ENCODE data around the gene TMPRSS2.

TMPRSS2 gene

GRCh38 chr21:41548781-41549180 is 40.8 kb upstream of the TMPRSS2 start:
- no peaks in the 10 kb centered on the region for H3K4me1 ChIP-seq (ENCODE audit: insufficient read depth, low read length)
- H3K9ac ChIP-seq (ENCODE audit: low read depth, low read length): no peak overlapping the region
- ATAC-seq (ENCODE audit: insufficient read depth, low read depth): no peak
- H3K27me3 ChIP-seq (ENCODE audit: insufficient read depth, low read length, poor library complexity): peaks cover 10% of the 10 kb centered on the region
- H3K4me2 ChIP-seq (ENCODE audit: insufficient read depth, low read length): no peak overlapping the region
- H3K79me2 ChIP-seq (ENCODE audit: insufficient read depth, low read length): no peaks in the 10 kb centered on the region
- no peak for DNase-seq
- no peak overlapping the region for H3K27ac ChIP-seq (ENCODE audit: low read length)
- no peaks in the 10 kb centered on the region for H4K20me1 ChIP-seq (ENCODE audit: insufficient read depth, low read length)
- TF ChIP-seq EZH2 (IDR thresholded peaks at IDR 0.05; ENCODE audit: borderline replicate concordance, low read depth, low read length, severe bottlenecking) (no peak), CTCF (IDR thresholded peaks at IDR 0.05; ENCODE audit: borderline replicate concordance, extremely low read depth, low read length, poor library complexity, severe bottlenecking) (no peak)
- H3K4me3 ChIP-seq (ENCODE audit: low read depth in 1 of 2, low read length in 2 of 2): no peak overlapping the region
- H2AFZ ChIP-seq (ENCODE audit: low read depth, low read length): no peak overlapping the region
- H3K36me3 ChIP-seq (ENCODE audit: insufficient read depth, low read length): no peaks in the 10 kb centered on the region
- no peaks in the 10 kb centered on the region for H3K9me3 ChIP-seq (ENCODE audit: insufficient read depth, low read length, severe bottlenecking)

- Histone ChIP-seq H3K27ac (ENCODE audit: low read length) (no peak overlapping the region), H3K36me3 (ENCODE audit: insufficient read depth, low read length) (no peaks in the 10 kb centered on the region), H3K79me2 (ENCODE audit: insufficient read depth, low read length) (no peaks in the 10 kb centered on the region), H3K27me3 (ENCODE audit: insufficient read depth, low read length, poor library complexity) (peaks cover 10% of the 10 kb centered on the region), H2AFZ (ENCODE audit: low read depth, low read length) (no peak overlapping the region), H3K4me2 (ENCODE audit: insufficient read depth, low read length) (no peak overlapping the region), H3K9ac (ENCODE audit: low read depth, low read length) (no peak overlapping the region), H3K4me1 (ENCODE audit: insufficient read depth, low read length) (no peaks in the 10 kb centered on the region), H3K4me3 (ENCODE audit: low read depth in 1 of 2, low read length in 2 of 2) (no peak overlapping the region), H3K9me3 (ENCODE audit: insufficient read depth, low read length, severe bottlenecking) (no peaks in the 10 kb centered on the region), H4K20me1 (ENCODE audit: insufficient read depth, low read length) (no peaks in the 10 kb centered on the region)
- no peak for ATAC-seq (ENCODE audit: insufficient read depth, low read depth)
- DNase-seq: no peak
- TF ChIP-seq CTCF (IDR thresholded peaks at IDR 0.05; ENCODE audit: borderline replicate concordance, extremely low read depth, low read length, poor library complexity, severe bottlenecking) (no peak), EZH2 (IDR thresholded peaks at IDR 0.05; ENCODE audit: borderline replicate concordance, low read depth, low read length, severe bottlenecking) (no peak)
Measured at GRCh38 chr21:41547111-41547510, 39.2 kb upstream of the TMPRSS2 start.

- Histone ChIP-seq H3K4me3 (ENCODE audit: low read depth in 1 of 2, low read length in 2 of 2) (no peak overlapping the region), H3K9me3 (ENCODE audit: insufficient read depth, low read length, severe bottlenecking) (no peaks in the 10 kb centered on the region), H3K79me2 (ENCODE audit: insufficient read depth, low read length) (no peaks in the 10 kb centered on the region), H3K27ac (ENCODE audit: low read length) (no peak overlapping the region), H2AFZ (ENCODE audit: low read depth, low read length) (no peak overlapping the region), H3K9ac (ENCODE audit: low read depth, low read length) (no peak overlapping the region), H3K4me1 (ENCODE audit: insufficient read depth, low read length) (no peaks in the 10 kb centered on the region), H3K36me3 (ENCODE audit: insufficient read depth, low read length) (no peaks in the 10 kb centered on the region), H3K4me2 (ENCODE audit: insufficient read depth, low read length) (no peak overlapping the region), H4K20me1 (ENCODE audit: insufficient read depth, low read length) (no peaks in the 10 kb centered on the region), H3K27me3 (ENCODE audit: insufficient read depth, low read length, poor library complexity) (peaks cover 15% of the 10 kb centered on the region)
- no peak for ATAC-seq (ENCODE audit: insufficient read depth, low read depth)
- DNase-seq: no peak
- TF ChIP-seq EZH2 (IDR thresholded peaks at IDR 0.05; ENCODE audit: borderline replicate concordance, low read depth, low read length, severe bottlenecking): no peak
- TF ChIP-seq CTCF (IDR thresholded peaks at IDR 0.05; ENCODE audit: borderline replicate concordance, extremely low read depth, low read length, poor library complexity, severe bottlenecking): no peak
Measured at GRCh38 chr21:41545500-41546359, 37.8 kb upstream of the TMPRSS2 start.

Measured in DND-41 (cell line).